Stimulated activated CD4-positive, alpha-beta T cell treated with anti-CD3 and anti-CD28 coated beads, TNF-alpha, amount 100 ng/mL, for 24 hours (primary cell): ENCODE results near the gene SLC5A9.
"Not testable (repeated sequence)": the region's sequence is repeated elsewhere in the genome, so short reads cannot be mapped to it uniquely, and the experiment has no call there.

Source experiments
- DNase-seq, 3 experiments: peaks; one replicate each; pipeline ENCODE4 v3.0.0-alpha.2; 2020; ENCODE audit warnings: low read depth in 3 of 3

Gene SLC5A9

DNA sequence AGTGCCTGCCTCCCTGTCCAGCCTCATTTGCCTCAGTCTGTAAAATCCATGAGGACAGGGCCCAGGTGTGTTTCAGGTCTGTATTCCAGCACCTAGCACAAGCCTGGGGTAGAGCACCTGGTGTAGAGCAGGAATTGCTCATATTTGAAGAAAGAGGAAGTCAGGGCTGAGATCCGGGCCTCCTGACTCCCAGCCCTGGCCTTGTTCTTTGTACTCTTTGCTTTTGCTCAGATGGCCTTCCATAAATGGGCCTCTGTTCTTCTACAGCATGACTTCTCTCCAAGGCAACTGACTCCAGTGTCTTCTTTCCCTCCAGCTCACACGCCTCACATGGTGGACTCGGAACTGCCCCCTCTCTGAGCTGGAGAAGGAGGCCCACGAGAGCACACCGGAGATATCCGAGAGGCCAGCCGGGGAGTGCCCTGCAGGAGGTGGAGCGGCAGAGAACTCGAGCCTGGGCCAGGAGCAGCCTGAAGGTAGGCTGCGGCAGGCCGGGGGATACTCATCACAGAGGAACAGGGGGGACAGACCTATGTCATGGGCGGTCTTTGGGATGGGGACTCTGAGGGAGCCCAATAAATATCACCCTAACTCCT is 19.7 kb downstream of the SLC5A9 start:
- DNase-seq = no peak

- no peak for DNase-seq
Observed at GRCh38 chr1:48245106-48245505, 22.6 kb downstream of the SLC5A9 start.

DNA sequence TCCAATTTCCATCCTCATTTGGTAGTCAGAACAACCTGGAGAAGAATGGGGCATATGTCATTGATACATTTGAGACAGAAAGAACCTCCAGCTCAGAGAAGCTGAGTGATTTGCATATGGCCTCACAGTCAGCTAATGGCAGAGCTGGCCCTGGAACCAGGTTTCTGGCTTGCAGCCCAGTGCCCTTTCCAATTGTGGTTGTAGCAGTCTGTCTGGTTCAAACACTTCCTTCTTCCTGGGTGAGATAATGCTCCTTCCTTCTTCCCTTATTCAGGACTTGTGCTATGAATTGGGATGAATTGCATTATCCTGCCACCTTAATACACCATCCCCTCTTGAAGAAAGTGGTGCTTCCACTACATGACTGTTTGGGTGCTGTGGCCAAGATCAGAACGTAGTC is 24.2 kb downstream of the SLC5A9 start:
- no peak for DNase-seq

DNA sequence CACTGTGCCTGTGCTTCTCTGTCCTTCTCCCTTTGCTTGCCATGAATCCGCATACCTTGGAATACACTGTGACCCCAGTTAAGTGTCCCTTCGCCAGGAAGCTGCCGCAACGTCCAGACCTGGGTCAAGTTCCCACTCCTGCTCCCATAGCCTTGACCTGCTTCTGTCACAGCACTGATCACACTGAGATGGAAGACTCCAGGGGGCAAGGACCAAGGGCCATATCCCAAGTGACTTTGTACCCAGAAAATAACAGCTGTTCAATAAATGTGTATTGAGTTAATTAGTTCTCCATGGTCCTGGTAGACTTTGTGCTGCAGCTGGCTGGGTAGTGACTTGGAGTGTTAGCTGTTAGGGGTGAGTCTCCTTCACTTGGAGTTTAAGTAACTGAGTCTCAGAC is 25.8 kb downstream of the SLC5A9 start:
- no peak for DNase-seq

DNA sequence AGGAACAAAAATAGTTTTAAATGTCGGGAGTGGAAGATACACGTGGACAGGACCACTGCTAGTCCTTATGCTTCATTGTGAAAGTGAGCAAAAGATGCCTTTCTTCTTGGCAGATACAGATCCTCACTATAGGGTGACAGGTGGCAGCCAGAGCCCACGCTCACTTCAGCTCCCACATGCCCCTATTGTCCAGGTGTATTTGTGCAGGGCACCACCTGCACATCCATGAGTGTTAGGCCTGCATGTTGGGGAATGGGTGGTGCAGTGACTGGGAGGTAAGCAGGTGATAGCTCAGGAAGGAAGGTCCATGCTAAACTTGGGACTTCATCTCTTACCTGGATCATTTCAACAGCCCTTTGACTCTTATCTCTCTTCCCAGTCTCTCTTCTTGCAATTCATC is 27.4 kb downstream of the SLC5A9 start:
- no peak for DNase-seq

GRCh38 chr1:48250572-48250971 is 28.1 kb downstream of the SLC5A9 start:
- no peak for DNase-seq

GRCh38 chr1:48251323-48251722 is 28.8 kb downstream of the SLC5A9 start:
- no peak for DNase-seq

DNA sequence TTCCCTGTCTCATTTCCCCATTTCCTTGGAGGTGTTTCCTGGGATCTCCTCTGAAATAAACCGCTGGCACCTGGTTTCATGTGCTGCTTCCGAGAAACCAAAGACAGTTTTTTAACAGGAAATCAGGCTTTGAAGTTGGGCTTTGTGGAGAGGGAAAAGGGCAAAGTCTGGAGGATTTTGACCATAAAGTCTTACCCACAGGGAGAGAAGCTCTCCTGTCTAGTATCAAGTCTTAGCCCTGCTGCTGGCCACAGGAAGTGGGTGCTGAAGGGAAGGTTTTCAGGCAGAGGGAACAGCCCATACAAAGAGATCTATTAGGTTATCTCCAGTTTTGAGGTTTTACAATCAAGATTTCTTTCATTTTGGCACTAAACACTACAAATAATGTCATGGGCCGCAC is 29.3 kb downstream of the SLC5A9 start:
- no peak for DNase-seq

DNA sequence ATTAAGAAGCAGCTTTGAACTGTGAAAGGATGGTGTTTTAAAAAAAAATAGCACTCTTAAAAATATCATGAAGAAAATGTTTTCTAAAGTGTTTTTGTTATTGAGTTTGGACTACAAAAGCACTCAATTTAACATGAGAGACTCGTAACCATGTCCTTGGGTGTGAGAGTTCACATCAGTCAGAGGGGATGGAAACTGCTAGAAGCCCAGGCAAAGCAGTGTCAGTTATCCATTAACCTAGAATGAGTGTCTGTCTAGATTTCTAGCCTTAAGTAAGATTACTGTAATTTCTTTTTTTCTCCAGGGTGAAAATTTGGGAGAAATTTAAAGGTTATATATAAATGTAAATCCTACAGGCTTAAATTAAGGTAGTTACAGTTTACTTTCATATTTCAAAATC is 31.7 kb downstream of the SLC5A9 start:
- DNase-seq = no peak

GRCh38 chr1:48258106-48258505 is 35.6 kb downstream of the SLC5A9 start:
- DNase-seq = no peak

- DNase-seq = no peak
Observed at GRCh38 chr1:48261881-48262400, 39.4 kb downstream of the SLC5A9 start.

- DNase-seq = no peak
Observed at GRCh38 chr1:48263041-48263440, 40.5 kb downstream of the SLC5A9 start.

GRCh38 chr1:48266576-48266975 is 44.1 kb downstream of the SLC5A9 start:
- DNase-seq = no peak

GRCh38 chr1:48277437-48277836 is 54.9 kb downstream of the SLC5A9 start:
- not testable (repeated sequence) for DNase-seq

DNA sequence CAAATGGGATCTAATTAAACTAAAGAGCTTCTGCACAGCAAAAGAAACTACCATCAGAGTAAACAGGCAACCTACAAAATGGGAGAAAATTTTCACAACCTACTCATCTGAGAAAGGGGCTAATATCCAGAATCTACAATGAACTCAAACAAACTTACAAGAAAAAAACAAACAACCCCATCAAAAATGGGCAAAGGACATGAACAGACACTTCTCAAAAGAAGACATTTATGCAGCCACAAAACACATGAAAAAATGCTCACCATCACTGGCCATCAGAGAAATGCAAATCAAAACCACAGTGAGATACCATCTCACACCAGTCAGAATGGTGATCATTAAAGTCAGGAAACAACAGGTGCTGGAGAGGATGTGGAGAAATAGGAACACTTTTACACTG is 59.8 kb downstream of the SLC5A9 start:
- DNase-seq = not testable (repeated sequence)

DNA sequence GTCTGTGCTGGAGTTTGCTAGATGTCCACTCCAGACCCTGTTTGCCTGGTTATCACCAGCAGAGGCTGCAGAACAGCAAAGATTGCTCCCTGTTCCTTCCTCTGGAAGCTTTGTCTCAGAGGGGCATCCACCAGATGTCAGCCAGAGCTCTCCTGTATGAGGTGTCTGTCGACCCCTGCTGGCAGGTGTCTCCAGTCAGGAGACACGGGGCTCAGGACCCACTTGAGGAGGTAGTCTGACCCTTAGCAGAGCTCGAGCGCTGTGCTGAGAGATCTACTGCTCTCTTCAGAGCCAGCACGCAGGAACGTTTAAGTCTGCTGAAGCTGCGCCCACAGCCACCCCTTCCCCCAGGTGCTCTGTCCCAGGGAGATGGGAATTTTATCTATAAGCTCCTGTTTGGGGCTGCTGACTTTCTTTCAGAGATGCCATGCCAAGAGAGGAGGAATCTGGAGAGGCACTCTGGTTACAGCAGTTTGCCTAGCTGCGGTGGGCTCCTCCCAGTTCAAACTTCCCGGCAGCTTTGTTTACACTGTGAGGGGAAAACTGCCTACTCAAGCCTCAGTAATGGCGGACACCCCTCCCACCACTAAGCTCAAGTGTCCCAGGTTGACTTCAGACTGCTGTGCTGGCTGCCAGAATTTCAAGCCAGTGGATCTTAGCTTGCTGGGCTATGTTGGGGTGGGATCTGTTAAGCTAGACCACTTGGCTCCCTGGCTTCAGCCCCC is 62.3 kb downstream of the SLC5A9 start:
- not testable (repeated sequence) for DNase-seq

DNA sequence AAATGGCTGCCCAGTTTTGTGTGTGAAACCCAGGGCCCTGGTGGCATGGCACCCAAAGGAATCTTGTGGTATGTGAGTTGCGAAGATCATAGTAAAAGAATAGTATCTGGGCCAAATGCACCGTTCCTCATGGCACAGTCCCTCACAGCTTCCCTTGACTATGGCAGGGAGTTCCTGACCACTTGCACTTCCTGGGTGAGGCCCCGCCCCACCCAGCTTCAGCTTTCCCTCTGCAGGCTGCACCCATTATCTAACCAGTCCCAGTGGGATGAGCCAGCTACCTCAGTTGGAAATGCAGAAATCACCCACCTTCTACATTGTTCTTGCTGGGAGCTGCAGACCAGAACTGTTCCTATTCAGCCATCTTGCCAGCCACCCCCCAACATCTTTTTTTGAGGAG is 63.0 kb downstream of the SLC5A9 start:
- DNase-seq = no peak

DNA sequence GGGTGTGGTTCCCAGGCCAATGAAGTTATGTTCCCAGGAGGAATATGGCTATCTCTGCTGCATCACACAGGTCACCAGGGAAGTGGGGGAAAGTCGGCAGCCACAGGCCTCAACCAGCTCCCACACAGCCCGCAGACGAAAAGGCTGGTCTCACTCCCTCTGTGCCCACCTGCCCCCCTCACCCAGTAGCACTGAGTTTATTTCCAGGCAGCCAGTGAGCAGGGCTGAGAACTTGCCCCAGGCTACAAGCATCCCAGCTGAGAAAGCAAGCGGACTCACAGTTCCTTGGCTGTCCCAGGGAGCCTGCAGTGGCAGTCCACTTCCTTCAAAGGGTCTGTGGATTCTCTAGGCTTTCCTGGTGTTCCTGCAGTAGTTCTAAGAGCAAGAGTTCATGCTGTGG is 68.9 kb downstream of the SLC5A9 start:
- DNase-seq = no peak

DNA sequence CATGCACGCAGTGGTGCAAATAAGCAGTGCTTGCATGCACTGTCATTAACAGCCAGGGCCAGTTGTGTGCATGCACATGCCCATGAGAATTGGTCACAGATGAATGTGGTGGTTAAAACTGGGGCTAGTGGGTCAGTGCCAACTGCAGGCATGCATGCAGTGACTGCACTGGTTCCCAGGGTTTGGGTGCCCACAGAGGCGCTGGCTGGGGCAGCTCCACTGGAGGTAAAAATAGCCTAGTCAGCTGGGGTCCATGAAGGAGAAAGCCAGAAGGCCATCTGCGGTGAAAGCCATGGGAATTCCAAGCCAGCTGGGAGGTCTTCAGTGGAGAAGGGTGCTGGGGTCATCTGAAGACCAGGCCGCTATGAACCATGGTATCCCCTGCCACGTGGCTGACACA is 70.2 kb downstream of the SLC5A9 start:
- no peak for DNase-seq

GRCh38 chr1:48294094-48294493 is 71.6 kb downstream of the SLC5A9 start:
- not testable (repeated sequence) for DNase-seq

GRCh38 chr1:48294656-48295055 is 72.1 kb downstream of the SLC5A9 start:
- no peak for DNase-seq
